Karpas-422 (cell line): ENCODE data around the gene VSIG2. TPM values are rescaled to one million over a fixed set of nuclear protein-coding genes. Genes with fewer than 3 reads are reported as not detected.
"Not testable (repeated sequence)": the region's sequence is repeated elsewhere in the genome, so short reads cannot be mapped to it uniquely, and the experiment has no call there.

ENCODE experiments used
- DNase-seq: peaks from one replicate; pipeline ENCODE4 v3.0.0-alpha.2; 2015
- H2AFZ ChIP-seq: fragments of 200-600 bp; sonication (generic); 2 replicates; pipeline ENCODE4 v1.6.1; 2014; ENCODE audit warnings: antibody characterized with exemption, low read length, mixed read lengths
- H3K27ac ChIP-seq: fragments of 200-600 bp; sonication (generic); 2 replicates; pipeline ENCODE4 v1.5.1; 2014; ENCODE audit warnings: mild to moderate bottlenecking, low read length, moderate library complexity
- H3K27me3 ChIP-seq: fragments of 200-600 bp; sonication (generic); 2 replicates; pipeline ENCODE4 v1.6.1; 2014; ENCODE audit warnings: low read length, mixed read lengths
- H3K36me3 ChIP-seq: fragments of 200-600 bp; sonication (generic); 2 replicates; pipeline ENCODE4 v1.6.1; 2014; ENCODE audit warnings: low read length, mixed read lengths; ENCODE audit not compliant: insufficient read depth
- H3K4me1 ChIP-seq: fragments of 200-600 bp; sonication (generic); 2 replicates; pipeline ENCODE4 v1.6.1; 2014; ENCODE audit warnings: mild to moderate bottlenecking, low read length, mixed read lengths
- H3K4me2 ChIP-seq: fragments of 200-600 bp; sonication (generic); 2 replicates; pipeline ENCODE4 v1.6.1; 2014; ENCODE audit warnings: low read length, low read depth, mild to moderate bottlenecking; ENCODE audit not compliant: poor library complexity, severe bottlenecking
- H3K4me3 ChIP-seq: fragments of 200-600 bp; sonication (generic); 2 replicates; pipeline ENCODE4 v1.5.1; 2014; ENCODE audit warnings: mild to moderate bottlenecking, antibody characterized with exemption, low read length, mixed read lengths
- H3K79me2 ChIP-seq: fragments of 200-600 bp; sonication (generic); 2 replicates; pipeline ENCODE4 v1.6.1; 2014; ENCODE audit warnings: mild to moderate bottlenecking, low read length, mixed read lengths
- H3K9ac ChIP-seq: fragments of 200-600 bp; sonication (generic); 2 replicates; pipeline ENCODE4 v1.6.0; 2014; ENCODE audit warnings: low read length
- H3K9me2 ChIP-seq: fragments of 200-600 bp; sonication (generic), shearing (Covaris generic); replicated peaks from 2 replicates; pipeline ENCODE4 v1.6.0; 2014; ENCODE audit warnings: mild to moderate bottlenecking, low read length, moderate library complexity; ENCODE audit not compliant: insufficient read depth
- H3K9me3 ChIP-seq: fragments of 300-700, 200-600 bp; sonication (generic); 2 replicates; pipeline ENCODE4 v1.6.1; 2014; ENCODE audit warnings: low read length, mixed read lengths
- H4K20me1 ChIP-seq: fragments of 200-600 bp; sonication (generic); 2 replicates; pipeline ENCODE4 v1.6.1; 2014; ENCODE audit warnings: mild to moderate bottlenecking, antibody characterized with exemption, low read length, low read depth; ENCODE audit not compliant: insufficient read depth
- total RNA-seq: library from RNA; depleted of rRNA; stranded (reverse); fragments of >200 nt; shearing (Covaris generic); gene quantifications from 2 replicates; pipeline ENCODE4 v1.2.3, GENCODE V29; 2014; ENCODE audit warnings: low replicate concordance

Gene VSIG2
- total RNA-seq, 1 experiment from 2014 or later: not detected

- no peaks in the 10 kb centered on the region for H3K36me3 ChIP-seq
- H3K4me2 ChIP-seq: no peak overlapping the region
- H3K4me3 ChIP-seq: no peak overlapping the region
- no peaks in the 10 kb centered on the region for H3K27me3 ChIP-seq
- no peak overlapping the region for H3K9ac ChIP-seq
- no peak overlapping the region for H2AFZ ChIP-seq
- no peaks in the 10 kb centered on the region for H3K4me1 ChIP-seq
- no peak overlapping the region for H3K27ac ChIP-seq
- DNase-seq: no peak
- H3K9me3 ChIP-seq: no peaks in the 10 kb centered on the region
- H3K79me2 ChIP-seq: 0 out of 2 replicates have a peak, but pooled peaks cover 4% of the 10 kb centered on the region
- H3K9me2 ChIP-seq: no peaks in the 10 kb centered on the region
- peaks cover 13% of the 10 kb centered on the region; the same call in 1 of the 2 replicates for H4K20me1 ChIP-seq
Measured at GRCh38 chr11:124791626-124792341, 39.7 kb upstream of the VSIG2 start.

- no peaks in the 10 kb centered on the region for H3K4me1 ChIP-seq
- no peak for DNase-seq
- no peak overlapping the region for H2AFZ ChIP-seq
- no peak overlapping the region for H3K4me2 ChIP-seq
- H3K4me3 ChIP-seq: no peak overlapping the region
- no peaks in the 10 kb centered on the region for H3K27me3 ChIP-seq
- H3K79me2 ChIP-seq: 0 out of 2 replicates have a peak, but pooled peaks cover 4% of the 10 kb centered on the region
- no peak overlapping the region for H3K27ac ChIP-seq
- no peaks in the 10 kb centered on the region for H3K36me3 ChIP-seq
- H3K9me2 ChIP-seq: no peaks in the 10 kb centered on the region
- no peak overlapping the region for H3K9ac ChIP-seq
- H4K20me1 ChIP-seq: peaks cover 10% of the 10 kb centered on the region; the same call in 1 of the 2 replicates
- no peaks in the 10 kb centered on the region for H3K9me3 ChIP-seq
Measured at GRCh38 chr11:124788521-124788920, 36.5 kb upstream of the VSIG2 start.

- H2AFZ ChIP-seq: no peak overlapping the region
- no peaks in the 10 kb centered on the region for H3K79me2 ChIP-seq
- H3K4me3 ChIP-seq: no peak overlapping the region
- no peaks in the 10 kb centered on the region for H3K4me1 ChIP-seq
- no peak overlapping the region for H3K27ac ChIP-seq
- no peaks in the 10 kb centered on the region for H4K20me1 ChIP-seq
- no peaks in the 10 kb centered on the region for H3K9me3 ChIP-seq
- no peak overlapping the region for H3K9ac ChIP-seq
- no peaks in the 10 kb centered on the region for H3K27me3 ChIP-seq
- DNase-seq: no peak
- H3K4me2 ChIP-seq: no peak overlapping the region
- no peaks in the 10 kb centered on the region for H3K9me2 ChIP-seq
- H3K36me3 ChIP-seq: no peaks in the 10 kb centered on the region
Measured at GRCh38 chr11:124784051-124784450, 32.0 kb upstream of the VSIG2 start.

- no peak overlapping the region for H3K4me3 ChIP-seq
- DNase-seq: no peak
- H3K9ac ChIP-seq: no peak overlapping the region
- no peaks in the 10 kb centered on the region for H4K20me1 ChIP-seq
- no peaks in the 10 kb centered on the region for H3K9me3 ChIP-seq
- no peaks in the 10 kb centered on the region for H3K27me3 ChIP-seq
- H3K9me2 ChIP-seq: no peaks in the 10 kb centered on the region
- H2AFZ ChIP-seq: no peak overlapping the region
- H3K27ac ChIP-seq: no peak overlapping the region
- no peaks in the 10 kb centered on the region for H3K36me3 ChIP-seq
- no peaks in the 10 kb centered on the region for H3K4me1 ChIP-seq
- no peak overlapping the region for H3K4me2 ChIP-seq
- no peaks in the 10 kb centered on the region for H3K79me2 ChIP-seq
Measured at GRCh38 chr11:124783002-124783401, 30.9 kb upstream of the VSIG2 start.

GRCh38 chr11:124779568-124779967, 27.5 kb upstream of the VSIG2 start:
- no peaks in the 10 kb centered on the region for H3K9me3 ChIP-seq
- DNase-seq: no peak
- no peaks in the 10 kb centered on the region for H3K79me2 ChIP-seq
- H3K4me2 ChIP-seq: no peak overlapping the region
- no peaks in the 10 kb centered on the region for H3K27me3 ChIP-seq
- H3K27ac ChIP-seq: no peak overlapping the region
- H4K20me1 ChIP-seq: no peaks in the 10 kb centered on the region
- peaks cover 7% of the 10 kb centered on the region for H3K4me1 ChIP-seq
- no peak overlapping the region for H3K9ac ChIP-seq
- H2AFZ ChIP-seq: no peak overlapping the region
- no peaks in the 10 kb centered on the region for H3K9me2 ChIP-seq
- H3K4me3 ChIP-seq: no peak overlapping the region
- H3K36me3 ChIP-seq: no peaks in the 10 kb centered on the region

- no peak for DNase-seq
- H3K36me3 ChIP-seq: no peaks in the 10 kb centered on the region
- peaks cover 7% of the 10 kb centered on the region for H3K4me1 ChIP-seq
- H3K9me2 ChIP-seq: no peaks in the 10 kb centered on the region
- no peak overlapping the region for H3K9ac ChIP-seq
- H3K4me2 ChIP-seq: no peak overlapping the region
- H4K20me1 ChIP-seq: no peaks in the 10 kb centered on the region
- no peaks in the 10 kb centered on the region for H3K9me3 ChIP-seq
- H3K79me2 ChIP-seq: no peaks in the 10 kb centered on the region
- H3K27ac ChIP-seq: no peak overlapping the region
- H2AFZ ChIP-seq: no peak overlapping the region
- H3K4me3 ChIP-seq: no peak overlapping the region
- no peaks in the 10 kb centered on the region for H3K27me3 ChIP-seq
Measured at GRCh38 chr11:124778281-124778680, 26.2 kb upstream of the VSIG2 start.

- no peaks in the 10 kb centered on the region for H3K79me2 ChIP-seq
- H3K9me2 ChIP-seq: no peaks in the 10 kb centered on the region
- no peaks in the 10 kb centered on the region for H3K27me3 ChIP-seq
- H3K27ac ChIP-seq: no peak overlapping the region
- no peak overlapping the region for H3K4me2 ChIP-seq
- no peaks in the 10 kb centered on the region for H3K36me3 ChIP-seq
- H3K4me1 ChIP-seq: peaks cover 7% of the 10 kb centered on the region
- DNase-seq: no peak
- no peak overlapping the region for H2AFZ ChIP-seq
- H3K9ac ChIP-seq: no peak overlapping the region
- no peaks in the 10 kb centered on the region for H3K9me3 ChIP-seq
- no peak overlapping the region for H3K4me3 ChIP-seq
- no peaks in the 10 kb centered on the region for H4K20me1 ChIP-seq
Measured at GRCh38 chr11:124776865-124777645, 25.0 kb upstream of the VSIG2 start.

- not testable (repeated sequence) for H4K20me1 ChIP-seq, DNase-seq, H3K27ac ChIP-seq, H3K27me3 ChIP-seq, H3K9me2 ChIP-seq, H2AFZ ChIP-seq, H3K9ac ChIP-seq, H3K4me2 ChIP-seq, H3K36me3 ChIP-seq, H3K4me3 ChIP-seq, H3K4me1 ChIP-seq, H3K9me3 ChIP-seq, H3K79me2 ChIP-seq
Measured at GRCh38 chr11:124770959-124771358, 18.9 kb upstream of the VSIG2 start.
